HG02642 (cell line): ENCODE results near the gene METTL25B.
A peak's percentile ranks its signal among the peaks of the same experiment; 100 is the strongest.

Experiments used
- ATAC-seq: cut with Tn5 transposase; IDR thresholded peaks from one replicate; pipeline ENCODE4 v1.9.1; 2021; ENCODE audit warnings: mild to moderate bottlenecking; ENCODE audit not compliant: unreplicated experiment, poor library complexity

Gene METTL25B

DNA sequence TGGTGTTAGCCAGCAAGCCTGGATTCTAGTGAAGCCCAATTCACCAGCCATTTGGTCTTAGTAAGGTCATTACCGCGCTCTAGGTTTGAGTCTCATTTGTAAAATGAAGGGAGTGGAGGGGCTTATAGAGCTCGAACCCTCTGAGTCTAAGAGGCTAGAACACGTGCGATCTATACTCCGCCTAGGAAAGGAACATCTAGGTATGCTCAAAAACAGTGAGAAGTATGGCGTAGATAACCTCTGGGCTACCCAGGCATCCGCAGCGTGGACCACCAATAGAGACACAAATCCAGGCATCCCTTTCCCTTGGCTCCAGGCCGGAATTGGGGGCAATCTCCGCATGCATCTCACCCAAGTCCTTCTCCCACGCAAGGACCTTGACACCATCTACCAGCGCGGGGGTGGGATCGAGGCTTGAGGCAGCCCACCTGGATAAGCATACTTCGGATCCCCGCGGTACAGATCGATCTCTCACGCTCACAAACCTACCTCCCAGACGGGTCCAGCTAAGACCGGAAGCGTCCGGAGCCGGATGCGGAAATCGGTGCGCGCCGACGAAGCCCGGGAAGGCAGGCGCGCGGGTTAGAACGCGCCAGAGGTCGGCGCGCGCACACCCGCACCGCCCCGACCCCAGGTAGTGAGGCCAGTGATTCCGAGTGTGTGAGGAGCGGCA is at the start of gene METTL25B:
Gene METTL25B, plus strand, starts transcription at position 544 of the 673 bp plus-strand sequence. CDS start 636 bp downstream, outside the sequence.
- peak; percentile 64 for ATAC-seq

DNA sequence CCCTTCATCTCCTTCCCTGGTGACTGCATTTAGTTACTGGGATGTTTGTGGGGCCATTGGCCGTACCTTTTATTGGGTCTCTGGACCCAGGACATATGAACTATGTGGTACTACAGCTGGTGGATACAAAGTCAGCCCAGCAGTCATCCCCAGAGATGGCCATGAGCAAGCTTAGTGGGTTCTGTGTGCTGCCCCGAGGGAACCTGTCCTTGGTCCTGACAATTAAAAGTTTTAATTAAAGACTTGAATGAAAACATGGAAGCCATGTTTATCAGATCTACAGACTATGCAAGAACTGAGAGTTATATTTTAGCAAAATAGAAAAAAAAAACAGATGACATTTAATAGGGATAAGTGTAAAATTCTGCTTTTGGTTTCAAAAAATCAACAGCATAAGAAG is 48.2 kb upstream of the METTL25B start:
- ATAC-seq = no peak

DNA sequence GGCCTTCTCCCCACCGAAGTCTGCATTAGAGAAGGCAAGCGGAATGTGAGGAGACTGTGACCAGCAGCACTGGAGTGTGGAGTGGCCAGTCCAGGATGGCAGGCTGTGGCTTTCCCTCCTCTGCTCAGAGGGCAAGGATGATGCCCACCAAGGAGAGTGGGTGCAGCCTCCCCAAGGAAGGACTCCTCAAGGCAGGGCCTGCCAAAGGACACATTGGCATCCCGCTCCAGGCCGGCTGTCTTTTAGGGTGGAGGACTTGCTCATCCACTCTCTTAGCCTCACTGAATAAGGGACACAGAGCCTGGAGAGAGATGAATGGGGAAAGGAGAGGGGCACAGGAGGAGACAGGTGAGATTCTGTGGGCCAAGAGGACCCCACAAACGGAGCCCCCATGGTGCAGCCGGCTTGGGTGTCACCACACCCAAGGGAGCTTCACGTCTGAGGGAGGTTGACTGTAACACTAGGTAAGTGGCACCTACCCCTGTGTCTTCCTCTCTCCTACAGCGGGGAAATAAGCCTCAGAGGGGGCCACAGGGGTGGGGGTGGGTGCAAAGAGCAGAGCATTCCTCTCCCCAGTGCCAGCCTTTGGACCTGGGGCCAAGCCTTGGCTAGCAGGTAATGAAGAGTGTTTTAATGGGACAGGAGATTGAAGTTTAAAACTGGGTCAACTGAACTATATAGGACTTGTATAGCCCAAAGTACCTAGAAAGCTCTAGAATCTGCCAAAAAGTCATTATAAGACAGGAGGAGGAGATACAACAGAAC is 46.9 kb upstream of the METTL25B start:
- ATAC-seq = no peak

DNA sequence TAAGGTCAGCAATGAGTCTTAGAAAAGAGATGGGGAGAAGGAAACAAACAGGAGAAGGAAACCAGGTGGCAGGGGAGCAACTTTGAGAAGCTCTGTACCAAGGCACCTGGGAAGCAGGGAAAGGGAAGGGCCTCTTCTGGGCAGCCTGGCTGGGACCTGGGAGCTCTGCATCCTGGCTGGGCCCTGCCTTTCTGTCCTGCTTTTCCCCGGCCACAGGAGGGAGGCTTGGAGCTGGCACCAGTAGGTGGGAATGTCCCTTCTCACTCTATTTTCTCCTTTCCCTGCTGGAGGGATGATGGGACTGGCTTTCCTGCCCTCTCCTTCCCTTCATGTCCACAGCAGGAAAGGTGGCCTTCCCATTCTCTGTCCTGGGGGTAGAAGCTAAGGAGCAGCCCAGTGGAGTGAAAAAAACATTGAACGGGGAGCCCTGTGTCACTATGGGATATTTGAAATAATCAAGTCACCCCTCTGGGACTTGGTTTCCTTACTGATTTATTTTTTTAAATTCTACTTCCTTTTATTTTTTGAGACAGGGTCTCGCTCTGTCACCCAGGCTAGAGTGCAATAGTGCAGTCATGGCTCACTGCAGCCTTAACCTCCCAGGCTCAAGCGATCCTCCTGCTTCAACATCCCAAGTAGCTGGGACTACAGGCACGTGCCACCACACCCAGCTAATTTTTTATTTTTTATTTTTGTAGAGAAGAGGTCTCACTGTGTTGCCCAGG is 45.9 kb upstream of the METTL25B start:
- no peak for ATAC-seq

DNA sequence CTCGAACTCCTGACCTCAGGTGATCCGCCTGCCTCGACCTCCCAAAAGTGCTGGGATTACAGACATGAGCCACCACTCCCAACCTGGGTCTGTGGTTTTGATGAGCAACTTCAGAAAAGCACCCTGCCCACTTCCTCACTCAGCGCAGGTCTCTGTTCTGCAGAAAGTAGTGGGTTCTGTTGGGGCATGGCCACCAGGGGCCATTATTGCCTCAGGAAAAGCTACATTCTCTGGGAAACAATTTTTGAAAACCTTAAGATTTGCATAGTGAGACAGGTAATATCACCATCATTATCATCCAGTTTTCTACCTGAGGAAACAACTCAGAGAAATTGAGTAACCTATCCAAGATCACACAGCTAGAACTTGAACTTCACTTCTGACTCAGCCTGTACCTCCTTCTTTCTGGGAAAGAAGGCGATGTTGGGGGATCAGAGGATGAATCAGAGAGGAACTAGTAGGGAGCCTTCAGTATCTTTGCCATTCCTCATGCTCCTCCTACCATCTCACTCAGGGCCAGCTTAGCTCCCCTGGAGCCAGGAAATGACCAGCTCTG is 44.0 kb upstream of the METTL25B start:
- no peak for ATAC-seq

DNA sequence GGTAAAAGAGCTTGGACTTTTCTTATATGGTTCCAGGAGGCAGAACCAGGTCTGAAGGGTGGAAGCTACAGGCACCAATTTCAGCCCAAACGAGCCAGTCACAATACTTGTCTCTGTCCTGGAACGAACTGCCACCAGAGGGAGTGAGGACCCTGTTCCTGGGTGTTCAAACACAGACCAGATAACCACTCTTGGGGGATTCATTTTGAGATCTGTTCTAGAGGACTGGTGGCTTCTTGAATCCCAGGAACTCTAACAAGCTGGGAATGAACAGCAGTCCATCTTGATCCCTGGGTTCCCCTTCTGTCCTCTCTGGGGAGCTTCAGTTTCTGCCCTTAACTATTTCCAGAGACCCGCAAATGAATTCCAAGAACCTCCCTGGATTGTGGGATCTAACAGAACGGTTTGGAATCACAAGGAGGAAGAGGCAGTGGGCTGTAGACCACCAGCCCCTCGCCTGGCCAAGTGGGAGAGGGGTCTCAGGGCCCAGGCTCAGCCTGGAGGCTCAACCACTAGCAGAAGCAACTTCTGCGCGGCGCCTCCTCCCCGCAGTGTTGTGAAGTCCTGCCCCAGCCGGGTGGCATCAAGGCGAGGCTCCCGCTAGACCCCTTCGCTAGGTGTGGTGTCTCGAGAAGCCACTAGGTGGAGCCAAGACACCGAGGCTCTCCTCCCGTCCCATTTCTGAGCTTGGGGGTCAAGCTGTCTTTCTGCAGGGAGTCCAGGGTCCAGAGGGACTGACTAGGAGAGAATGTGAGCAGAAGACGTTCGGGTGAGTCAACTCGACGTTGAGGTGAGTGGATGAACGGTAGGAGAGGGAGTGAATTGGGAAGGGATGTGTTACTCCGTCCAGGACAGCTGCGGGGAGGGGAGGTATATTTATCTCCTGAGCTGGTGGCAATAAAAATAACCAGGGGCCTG is 39.0 kb upstream of the METTL25B start:
- ATAC-seq = peak; percentile 73

DNA sequence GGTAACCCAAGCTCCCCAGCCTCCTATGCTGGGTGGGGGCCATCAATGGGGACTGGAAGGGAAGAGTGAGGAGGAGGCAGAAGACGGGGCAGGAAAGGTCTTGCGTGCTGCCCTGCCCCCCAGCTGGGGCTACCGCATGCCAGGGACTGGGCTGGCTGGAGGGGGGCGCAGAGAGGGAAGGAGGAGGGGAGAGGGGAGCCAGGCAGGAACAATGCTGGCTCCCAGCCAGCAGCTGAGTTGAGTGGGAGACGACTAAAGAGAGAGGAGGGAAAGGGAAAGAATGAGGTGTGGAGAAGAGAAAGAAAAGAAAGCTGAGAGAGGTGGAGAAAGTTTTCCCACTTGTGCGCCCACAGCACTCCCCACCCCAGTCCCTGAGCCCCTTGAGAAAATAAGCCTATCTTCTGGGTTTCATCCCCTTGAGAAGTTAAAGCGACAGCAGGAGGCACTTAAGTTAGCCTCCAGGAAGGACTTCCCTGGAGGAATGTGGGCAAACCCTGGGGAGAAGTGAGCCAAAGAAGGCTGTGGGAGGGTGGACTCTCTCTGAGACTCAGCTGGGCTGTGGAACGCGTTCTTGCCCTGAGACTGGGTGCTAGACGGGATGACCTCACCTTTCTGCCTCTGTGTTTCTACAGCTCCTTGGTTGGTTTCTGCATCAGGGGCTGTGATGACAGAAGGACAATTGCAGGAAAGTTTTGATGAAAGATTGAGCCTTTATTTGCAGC is 38.2 kb upstream of the METTL25B start:
- no peak for ATAC-seq

DNA sequence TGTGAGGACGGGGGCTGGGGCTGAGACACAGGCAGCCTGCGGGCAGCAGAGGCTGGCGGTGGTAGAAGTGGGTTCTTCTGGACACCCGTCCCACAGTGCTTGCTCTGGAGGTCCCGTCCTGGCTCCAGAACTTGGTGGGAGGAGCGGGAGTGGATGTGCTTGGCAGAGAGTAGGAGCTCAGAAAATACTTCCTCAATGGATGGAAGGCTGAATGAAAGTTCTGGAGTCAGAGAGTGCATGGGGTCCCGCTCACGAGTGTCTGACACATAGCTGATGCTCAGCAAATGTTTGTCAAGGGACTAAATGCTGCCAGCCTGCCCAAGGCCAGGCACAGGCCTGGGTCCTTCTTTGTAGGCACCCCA is 37.6 kb upstream of the METTL25B start:
- ATAC-seq = no peak

DNA sequence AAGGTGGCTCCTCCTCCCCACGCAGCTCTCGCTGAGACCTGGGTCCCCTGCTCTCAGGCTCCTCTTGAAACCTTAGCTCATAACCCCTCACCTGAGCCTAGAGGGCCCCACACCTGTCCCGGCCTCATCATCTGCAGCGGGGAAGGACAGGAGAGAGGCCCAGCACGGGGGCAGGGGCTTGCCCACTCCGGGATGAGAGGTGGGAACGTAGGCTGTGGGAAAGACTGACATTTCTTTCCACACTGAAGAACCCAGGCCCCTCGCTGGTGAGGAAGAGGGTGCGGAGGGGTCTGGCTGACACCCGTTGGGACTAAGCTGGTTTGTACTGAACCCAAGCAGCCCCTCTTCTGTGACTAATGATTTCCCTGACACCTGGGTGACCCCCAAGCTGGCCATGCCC is 37.1 kb upstream of the METTL25B start:
- no peak for ATAC-seq

DNA sequence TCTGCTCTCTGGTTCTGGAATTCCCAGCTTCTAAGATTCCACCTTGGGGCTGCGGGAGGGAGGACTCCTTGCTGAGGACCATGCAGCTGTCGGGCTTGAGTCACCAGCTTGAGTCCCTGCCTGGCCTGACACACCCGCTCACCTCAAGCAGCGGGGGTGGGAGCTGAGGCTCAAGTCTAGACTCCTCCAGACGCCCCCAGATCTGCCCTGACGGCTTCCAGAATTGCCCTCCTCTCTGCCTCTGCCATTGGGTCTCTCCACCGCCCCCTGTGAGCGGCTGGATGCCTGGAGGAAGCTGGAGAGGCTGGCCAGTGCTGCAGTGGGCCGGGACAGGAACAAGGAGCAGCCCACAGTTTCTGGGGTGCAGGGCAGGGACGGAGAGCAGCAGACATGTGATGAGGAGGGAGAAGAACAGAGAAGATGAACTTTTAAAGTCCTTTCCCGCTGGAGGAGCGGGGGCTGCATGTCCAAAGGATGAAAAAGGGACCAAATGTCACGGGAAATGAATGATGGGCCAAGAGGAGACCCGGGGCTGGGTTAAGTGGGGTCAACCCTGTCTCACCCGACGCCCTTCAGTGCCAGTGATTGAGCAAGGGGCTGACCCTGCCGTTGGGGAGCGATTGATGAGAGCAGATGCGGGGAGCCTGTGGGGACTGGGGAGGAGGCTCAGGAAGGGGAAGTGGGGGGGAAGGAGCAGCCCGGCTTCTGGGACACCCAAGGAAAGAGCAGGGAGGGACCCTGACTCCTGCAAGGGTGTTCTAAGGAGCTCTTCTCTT is 36.4 kb upstream of the METTL25B start:
- ATAC-seq = no peak

DNA sequence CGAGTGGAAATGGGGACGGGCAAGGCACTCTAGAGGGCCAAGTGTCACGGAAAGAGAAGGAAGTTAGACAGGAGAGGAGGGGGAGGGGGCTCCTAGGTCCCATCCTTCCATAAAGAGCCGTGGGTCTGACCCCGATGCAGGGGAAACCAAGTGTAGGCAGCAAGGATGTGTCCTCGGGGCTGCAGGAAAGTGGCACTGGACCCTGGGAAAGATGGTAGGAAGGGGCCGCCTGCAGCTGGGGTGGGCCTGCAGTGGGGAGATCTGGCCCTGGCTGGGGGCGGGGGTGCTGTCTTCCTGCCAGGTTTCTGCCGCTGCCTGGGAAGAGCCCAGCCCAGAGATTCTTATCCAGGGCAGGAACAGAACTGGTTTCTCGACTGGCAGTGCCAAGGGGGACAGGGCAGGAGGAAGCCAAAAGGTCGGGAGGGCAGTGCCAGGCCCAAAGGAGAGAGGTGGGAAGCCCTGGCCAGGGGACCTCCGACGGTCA is 35.8 kb upstream of the METTL25B start:
- ATAC-seq = no peak

DNA sequence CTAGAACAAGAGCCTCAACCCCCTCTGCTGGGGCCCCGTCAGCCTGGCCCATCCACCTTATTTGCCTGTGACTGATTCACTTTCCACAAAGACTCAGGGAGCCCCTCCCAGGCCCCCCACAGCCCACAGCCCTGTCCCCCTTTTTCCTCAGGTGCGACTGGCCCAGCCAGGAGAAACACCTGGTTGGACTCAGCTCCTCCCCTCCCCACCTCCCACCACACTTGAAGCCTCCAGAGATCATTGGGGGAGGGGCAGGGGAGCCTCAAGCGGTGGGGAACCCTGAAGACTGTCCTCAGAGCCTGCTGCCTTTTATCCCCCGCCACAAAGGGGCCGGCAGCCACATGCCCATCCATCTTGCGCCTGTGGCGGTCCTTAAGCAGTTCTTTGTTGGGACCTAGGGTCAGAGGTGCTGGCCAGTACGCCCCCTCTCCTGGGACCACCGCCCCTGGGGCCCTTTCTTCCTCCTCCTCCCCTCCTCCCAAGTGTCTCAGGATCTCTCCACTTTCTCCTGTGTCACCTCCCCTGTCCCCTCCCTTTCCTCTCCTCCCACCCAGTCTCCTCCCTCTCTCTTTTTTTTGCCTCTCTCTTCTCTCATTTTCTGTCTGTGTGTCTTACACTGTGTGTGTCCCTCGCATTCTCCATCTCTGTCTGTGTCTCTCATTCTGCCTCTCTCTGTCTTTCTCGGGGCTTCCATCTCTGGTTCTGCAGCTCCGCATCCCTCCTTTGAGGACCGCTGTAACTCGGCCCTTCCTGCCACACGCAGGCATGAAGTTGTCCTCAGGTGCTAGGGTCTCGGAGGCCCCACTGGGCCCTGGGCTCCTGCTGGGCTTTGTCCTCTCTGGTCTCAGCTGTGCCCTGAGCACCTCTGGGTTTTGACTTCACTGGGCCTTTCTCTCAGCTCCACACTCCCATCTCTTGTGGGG is 35.1 kb upstream of the METTL25B start:
- ATAC-seq = no peak

DNA sequence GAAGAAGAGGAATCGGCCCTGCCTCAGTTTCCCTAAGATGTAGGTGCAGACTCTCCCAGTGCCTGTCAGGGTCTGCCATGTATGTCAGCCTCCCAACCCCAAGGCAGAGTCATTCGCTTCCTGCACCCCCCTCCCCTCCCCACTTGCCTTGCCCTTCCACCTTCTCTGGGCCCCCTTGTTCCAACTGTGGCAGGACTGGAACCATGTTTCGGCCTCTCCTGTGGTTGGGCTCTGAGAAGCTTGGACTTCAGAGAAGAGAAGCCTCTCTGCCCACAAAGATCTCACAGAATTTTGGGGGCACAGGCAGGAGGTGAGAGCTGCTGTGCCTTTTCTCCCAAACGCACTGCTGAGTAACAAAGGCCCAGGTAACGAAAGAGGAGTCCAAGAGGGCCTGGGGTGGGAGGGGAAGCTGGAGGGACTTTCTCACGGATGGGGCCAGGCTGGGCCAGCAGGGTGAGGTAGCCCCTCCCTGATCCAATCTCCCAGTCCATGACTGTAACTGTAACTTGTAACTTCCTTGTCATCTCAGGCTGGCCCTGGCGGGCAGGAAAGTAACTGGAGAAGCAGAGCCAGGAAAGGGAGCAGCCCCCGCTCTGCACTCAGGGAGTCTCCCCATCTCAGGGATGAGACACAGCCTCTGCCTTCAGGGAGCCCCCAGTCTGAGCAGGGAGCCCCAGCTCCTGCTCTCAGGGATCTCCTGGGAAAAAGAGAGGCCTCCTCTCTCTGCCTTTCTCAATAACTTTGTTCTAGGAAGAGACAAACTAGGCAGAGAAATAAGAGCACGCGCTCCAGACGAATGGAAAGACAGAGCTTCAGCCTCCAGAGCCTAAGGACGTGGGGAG is 34.2 kb upstream of the METTL25B start:
- no peak for ATAC-seq

DNA sequence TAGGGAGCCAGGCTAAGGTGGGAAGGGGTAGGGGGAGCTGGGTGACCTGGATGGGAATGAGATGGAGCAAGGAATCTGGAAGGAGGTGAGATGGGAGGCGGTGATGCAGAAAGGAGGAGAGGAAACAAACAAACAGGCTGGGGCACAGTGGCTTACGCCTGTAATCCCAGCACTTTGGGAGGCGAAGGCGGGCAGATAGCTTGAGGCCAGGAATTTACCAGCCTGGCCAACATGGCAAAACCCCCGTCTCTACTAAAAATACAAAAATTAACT is 33.6 kb upstream of the METTL25B start:
- no peak for ATAC-seq

DNA sequence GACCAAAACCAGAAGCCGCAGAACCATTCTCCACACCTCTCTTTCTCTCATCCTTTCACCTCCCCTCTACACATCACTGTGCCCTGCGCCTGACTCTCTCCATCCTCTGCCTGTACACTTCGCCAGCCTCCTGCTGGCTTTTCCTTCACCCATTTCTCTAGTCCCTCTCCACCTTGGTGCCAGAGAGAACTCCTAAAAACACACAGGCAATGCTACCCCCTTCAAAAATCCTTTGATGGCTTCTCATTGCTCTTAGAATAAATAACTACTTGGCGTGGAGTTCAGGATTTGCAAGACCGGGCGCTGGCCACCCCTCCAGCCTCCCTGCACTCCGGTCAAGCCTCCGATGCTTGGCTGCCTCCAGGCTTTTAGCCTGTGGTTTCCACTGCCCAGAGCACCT is 31.5 kb upstream of the METTL25B start:
- ATAC-seq = no peak

DNA sequence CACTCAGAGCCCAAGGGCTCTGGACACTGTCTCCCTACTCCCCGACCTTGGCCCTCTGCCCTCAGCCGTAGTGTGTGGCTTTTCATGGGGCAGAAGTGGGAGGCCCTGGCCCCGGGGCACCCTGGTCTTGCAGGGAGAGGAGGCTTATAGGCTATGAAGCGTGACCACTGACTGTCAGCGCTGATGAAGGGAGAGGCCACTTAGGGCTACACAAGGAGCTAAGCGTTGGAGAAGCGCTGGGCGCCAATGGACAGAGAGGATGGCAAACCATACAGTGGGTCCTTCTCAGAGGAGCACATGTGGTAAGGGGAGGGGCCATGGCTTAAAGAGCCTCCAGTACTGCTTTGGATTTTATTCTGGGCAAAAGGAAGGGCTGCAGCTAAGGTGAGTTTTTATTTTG is 30.8 kb upstream of the METTL25B start:
- ATAC-seq = no peak

DNA sequence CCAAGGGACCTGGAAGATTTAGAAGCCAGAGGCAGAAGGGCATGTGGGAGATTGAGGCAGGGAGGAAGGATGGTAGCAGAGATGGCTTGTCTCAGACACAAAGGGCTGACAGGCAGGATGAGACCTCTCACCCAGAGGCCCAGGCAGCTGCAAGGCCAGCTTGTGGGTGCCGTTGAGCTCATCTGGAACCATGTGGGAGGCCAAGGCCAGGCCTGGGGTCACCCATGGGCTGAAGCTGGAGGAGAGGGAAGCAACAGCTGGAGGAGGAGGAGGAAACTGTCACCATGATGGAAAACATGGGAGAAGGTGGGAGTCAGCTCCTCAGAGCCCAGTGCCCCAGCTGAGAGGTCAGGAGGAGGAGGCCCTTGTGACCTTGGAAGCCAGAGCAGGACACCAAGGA is 29.3 kb upstream of the METTL25B start:
- ATAC-seq = no peak
